HEK293 (cell line): Measurements from ENCODE around the gene HOXA11.

ENCODE experiments used
- CTCF ChIP-seq: fragments of 450-650 bp; formaldehyde crosslinking; IDR thresholded peaks from 2 replicates; pipeline ENCODE4 v1.5.1; 2016; ENCODE audit warnings: missing biosample characterization, missing genetic modification characterization
- OVOL3 ChIP-seq: fragments of 450-650 bp; formaldehyde crosslinking; IDR thresholded peaks from 2 replicates; pipeline ENCODE4 v1.5.1; 2016; ENCODE audit warnings: missing biosample characterization, missing genetic modification characterization
- TCF7L2 ChIP-seq: IDR thresholded peaks from 2 replicates; pipeline ENCODE4 v1.6.1; 2011; ENCODE audit warnings: low read depth, mild to moderate bottlenecking, inconsistent platforms, low read length, moderate library complexity, borderline replicate concordance
- ZBTB21 ChIP-seq: fragments of 450-650 bp; formaldehyde crosslinking; IDR thresholded peaks from 2 replicates; pipeline ENCODE4 v1.5.1; 2017; ENCODE audit warnings: missing biosample characterization, missing genetic modification characterization
- ZNF169 ChIP-seq: fragments of 450-650 bp; formaldehyde crosslinking; IDR thresholded peaks from 2 replicates; pipeline ENCODE4 v1.5.1; 2016; ENCODE audit warnings: missing biosample characterization, missing genetic modification characterization
- ZNF214 ChIP-seq: fragments of 450-650 bp; formaldehyde crosslinking; IDR thresholded peaks from 2 replicates; pipeline ENCODE4 v1.5.1; 2017; ENCODE audit warnings: missing biosample characterization, mild to moderate bottlenecking, missing genetic modification characterization, borderline replicate concordance
- ZNF26 ChIP-seq: fragments of 450-650 bp; formaldehyde crosslinking; IDR thresholded peaks from 2 replicates; pipeline ENCODE4 v1.5.1; 2016; ENCODE audit warnings: missing biosample characterization, missing genetic modification characterization
- ZNF274 ChIP-seq, 2 experiments: fragments of 200-500 bp in 1 of 2; fragments of 450-650 bp in 1 of 2; sonication (Bioruptor generic) in 1 of 2; formaldehyde crosslinking in 1 of 2; IDR thresholded peaks; 2 replicates each; pipeline versions ENCODE4 v1.5.1 to v1.6.1; 2014 to 2016; ENCODE audit warnings: borderline replicate concordance in 1 of 2, inconsistent platforms in 1 of 2, low read length in 1 of 2, missing biosample characterization in 1 of 2, missing genetic modification characterization in 1 of 2
- ZNF530 ChIP-seq: fragments of 450-650 bp; formaldehyde crosslinking; IDR thresholded peaks from 2 replicates; pipeline ENCODE4 v1.5.1; 2016; ENCODE audit warnings: low read depth, missing biosample characterization, missing genetic modification characterization
- ZNF621 ChIP-seq: fragments of 450-650 bp; formaldehyde crosslinking; IDR thresholded peaks from 2 replicates; pipeline ENCODE4 v1.5.1; 2017; ENCODE audit warnings: missing biosample characterization, missing genetic modification characterization

- no peak for TF ChIP-seq OVOL3 (tag by site-specific recombination)
- no peak for TF ChIP-seq CTCF (tag by site-specific recombination)
- no peak for TF ChIP-seq ZNF274 (IDR thresholded peaks at IDR 0.05; ENCODE audit: low read length)
- no peak for TF ChIP-seq ZNF274 (tag by site-specific recombination; IDR thresholded peaks at IDR 0.05; ENCODE audit: borderline replicate concordance)
- TF ChIP-seq ZNF214 (tag by site-specific recombination) = no peak
- no peak for TF ChIP-seq ZBTB21
- no peak for TF ChIP-seq ZNF621 (tag by site-specific recombination)
- no peak for TF ChIP-seq ZNF530
- no peak for TF ChIP-seq ZNF26 (tag by site-specific recombination)
- TF ChIP-seq ZNF169 = no peak
- TF ChIP-seq TCF7L2 = no peak
Measured at GRCh38 chr7:27131390-27131819, 53.6 kb downstream of the HOXA11 start.
